GM18519 (cell line): Measurements from ENCODE around the gene C5.
"Not testable (repeated sequence)": the region's sequence is repeated elsewhere in the genome, so short reads cannot be mapped to it uniquely, and the experiment has no call there.

Source experiments
- ATAC-seq: cut with Tn5 transposase; IDR thresholded peaks from one replicate; pipeline ENCODE4 v1.9.1; 2021; ENCODE audit warnings: mild to moderate bottlenecking, moderate library complexity; ENCODE audit not compliant: unreplicated experiment, low FRiP score

C5 gene

DNA sequence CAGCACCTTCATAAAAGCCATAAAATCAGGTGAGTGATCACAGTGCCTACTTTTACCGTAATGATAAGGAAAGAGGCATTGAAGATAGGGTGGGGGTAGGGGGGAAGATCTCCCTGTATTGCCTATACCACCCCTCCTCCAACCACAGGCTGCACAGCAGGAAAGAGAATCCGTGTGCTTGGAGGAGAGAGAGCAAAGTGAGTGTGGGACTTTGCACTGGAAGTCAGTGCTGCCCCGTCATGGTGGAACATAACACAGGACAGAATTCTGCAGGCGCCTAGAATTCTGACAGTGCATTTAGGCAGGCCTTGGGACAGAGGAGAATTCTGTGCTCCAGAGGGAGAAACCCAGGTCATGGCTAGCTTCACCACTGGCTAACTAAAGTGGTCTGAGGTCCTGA, 3.5 kb upstream of the C5 start:
- no peak for ATAC-seq

DNA sequence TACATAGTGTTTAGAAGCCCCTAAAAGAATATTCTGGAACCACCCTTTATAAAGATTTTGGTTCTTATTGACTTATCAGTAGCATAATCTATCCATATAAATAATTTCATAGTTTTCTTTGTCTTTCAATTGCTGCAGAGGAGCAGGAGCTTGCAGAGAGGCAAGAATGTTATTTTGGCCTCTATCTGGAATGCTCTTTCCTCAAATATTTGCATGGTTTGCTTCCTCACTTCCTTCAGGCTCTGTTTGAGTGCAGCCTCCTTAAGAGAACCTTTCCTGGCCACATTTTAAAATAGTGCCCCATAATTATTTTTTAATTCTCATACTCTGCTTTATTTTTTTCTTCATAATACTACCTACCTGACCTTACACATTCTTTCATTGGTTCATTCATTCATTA, 1.5 kb downstream of the C5 start:
- ATAC-seq = no peak

- no peak for ATAC-seq
Measured at GRCh38 chr9:121048175-121048574, 1.9 kb downstream of the C5 start.

DNA sequence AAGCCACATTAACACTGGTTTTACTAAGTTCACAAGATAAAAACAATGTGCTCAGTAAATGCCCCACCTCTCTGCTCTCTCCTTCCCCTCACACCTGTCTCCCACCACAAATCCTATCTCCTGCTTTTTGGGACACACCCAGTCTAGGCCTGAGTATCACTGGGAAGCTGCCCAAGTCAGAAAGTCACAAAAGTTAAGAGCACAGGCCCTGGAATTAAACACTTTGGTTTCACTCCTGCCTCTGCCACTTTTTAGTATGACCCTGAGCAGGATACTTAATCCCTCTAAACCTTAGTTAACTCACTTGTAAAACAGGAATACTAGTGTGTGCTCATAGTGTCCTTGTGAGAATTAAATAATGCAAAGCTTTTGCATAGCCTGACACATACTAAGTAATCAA, 11.3 kb downstream of the C5 start:
- ATAC-seq = no peak

GRCh38 chr9:121038362-121038761, 11.7 kb downstream of the C5 start:
- no peak for ATAC-seq

- ATAC-seq = not testable (repeated sequence)
Measured at GRCh38 chr9:121035717-121036116, 14.4 kb downstream of the C5 start.

DNA sequence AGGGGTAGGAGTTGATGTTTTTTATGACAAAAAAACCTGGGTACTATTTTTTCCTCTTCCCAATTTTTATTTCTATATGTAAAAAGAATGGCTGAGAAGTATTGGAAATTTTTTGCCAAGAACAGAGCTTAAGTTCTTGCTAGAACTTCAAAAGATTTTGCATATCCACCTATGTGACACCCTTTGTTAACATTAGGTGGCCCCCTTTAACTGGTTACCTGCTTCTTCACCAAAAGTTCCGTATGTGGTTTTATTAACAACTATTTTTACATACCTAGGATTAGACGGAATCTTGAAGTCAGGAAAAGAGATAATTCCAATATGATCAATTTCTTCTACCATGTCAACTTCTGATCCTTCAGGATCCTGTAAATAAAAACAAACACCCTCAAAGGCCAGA, 15.5 kb downstream of the C5 start:
- no peak for ATAC-seq

GRCh38 chr9:121029469-121029868, 20.6 kb downstream of the C5 start:
- ATAC-seq = no peak

DNA sequence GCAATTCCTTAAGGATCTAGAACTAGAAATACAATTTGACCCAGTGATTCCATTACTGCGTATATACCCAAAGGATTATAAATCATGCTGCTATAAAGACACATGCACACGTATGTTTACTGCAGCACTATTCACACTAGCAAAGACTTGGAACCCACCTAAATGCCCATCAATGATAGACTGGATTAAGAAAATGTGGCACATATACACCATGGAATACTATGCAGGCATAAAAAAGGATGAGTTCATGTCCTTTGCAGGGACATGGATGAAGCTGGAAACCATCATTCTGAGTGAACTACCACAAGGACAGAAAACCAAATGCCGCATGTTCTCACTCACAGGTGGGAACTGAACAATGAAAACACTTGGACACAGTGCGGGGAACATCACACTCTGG, 21.8 kb downstream of the C5 start:
- ATAC-seq = not testable (repeated sequence)

DNA sequence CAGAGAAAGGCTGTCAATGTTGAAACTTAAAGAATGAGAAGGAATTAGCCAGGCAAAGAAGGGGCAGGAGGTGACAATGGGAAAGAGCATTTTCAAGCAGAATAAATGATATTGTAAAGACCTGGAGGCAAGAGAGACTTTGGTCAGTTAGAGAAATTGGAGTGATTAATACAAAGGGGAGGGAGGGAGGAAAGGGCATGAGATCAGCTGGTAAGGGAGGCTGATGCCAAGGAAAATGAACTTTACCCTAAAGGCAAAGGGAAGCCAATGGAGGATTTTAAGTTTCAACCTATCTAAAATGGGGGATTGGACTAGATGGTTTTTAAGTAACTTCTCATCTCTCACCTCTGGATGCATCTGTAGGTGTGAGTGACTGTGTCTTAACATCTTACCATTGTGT, 23.3 kb downstream of the C5 start:
- ATAC-seq = no peak

- no peak for ATAC-seq
Measured at GRCh38 chr9:121026260-121026691, 23.8 kb downstream of the C5 start.

DNA sequence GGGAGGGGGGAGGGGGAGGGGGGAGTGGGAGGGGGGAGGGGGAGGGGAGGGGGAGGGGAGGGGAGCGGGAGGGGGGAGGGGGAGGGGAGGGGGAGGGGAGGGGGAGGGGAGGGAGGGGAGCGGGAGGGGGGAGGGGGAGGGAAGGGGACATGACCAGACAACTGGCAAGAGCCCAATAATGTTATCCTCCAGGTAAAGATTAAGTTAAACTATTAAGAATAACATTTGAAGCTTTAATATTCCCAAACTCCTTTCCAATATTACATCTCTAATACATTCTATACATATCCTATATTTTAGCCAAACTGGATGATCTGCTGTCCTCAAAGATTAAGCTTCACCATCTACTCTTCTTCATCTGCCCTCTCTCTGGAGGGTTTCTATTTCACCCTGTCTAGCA, 25.8 kb downstream of the C5 start:
- no peak for ATAC-seq

DNA sequence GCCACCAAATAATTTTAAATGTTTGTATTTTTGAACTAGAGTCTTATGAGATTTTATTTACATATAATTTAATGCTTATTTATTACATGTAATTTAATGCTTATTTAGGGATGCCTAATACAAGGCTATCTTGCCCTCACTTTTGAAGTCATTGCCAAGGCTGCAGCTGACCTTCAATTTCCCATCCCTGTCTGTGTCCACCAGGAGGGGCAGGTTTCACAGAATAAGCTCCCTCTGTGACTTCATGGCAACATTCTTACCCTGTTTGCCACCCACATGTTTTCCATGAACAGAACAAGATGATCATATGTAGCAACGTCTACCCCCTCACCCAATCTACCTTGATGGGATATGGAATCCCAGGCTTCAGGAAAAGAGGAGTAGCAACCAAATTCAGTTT, 27.0 kb downstream of the C5 start:
- no peak for ATAC-seq

DNA sequence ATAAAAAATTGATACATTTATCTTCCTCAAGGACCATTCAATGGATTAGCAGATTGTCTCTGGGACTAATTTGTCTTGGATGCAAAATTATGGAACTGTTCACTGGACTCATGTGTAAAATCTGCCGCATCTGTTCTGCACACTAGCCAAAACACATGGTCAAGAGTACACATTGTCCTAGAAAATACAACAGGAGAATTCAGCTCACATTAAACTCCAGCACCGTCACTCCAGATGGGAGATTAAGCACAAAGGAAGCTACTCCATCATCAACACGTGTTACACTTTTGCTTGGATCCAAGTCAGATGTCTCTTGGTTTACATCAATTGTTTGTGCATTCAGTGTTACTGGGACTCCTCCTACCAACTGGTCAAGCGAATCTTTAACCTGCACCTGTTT, 28.8 kb downstream of the C5 start:
- ATAC-seq = no peak

- ATAC-seq = no peak
Measured at GRCh38 chr9:121019273-121019672, 30.8 kb downstream of the C5 start.

- no peak for ATAC-seq
Measured at GRCh38 chr9:121013911-121014310, 36.2 kb downstream of the C5 start.

DNA sequence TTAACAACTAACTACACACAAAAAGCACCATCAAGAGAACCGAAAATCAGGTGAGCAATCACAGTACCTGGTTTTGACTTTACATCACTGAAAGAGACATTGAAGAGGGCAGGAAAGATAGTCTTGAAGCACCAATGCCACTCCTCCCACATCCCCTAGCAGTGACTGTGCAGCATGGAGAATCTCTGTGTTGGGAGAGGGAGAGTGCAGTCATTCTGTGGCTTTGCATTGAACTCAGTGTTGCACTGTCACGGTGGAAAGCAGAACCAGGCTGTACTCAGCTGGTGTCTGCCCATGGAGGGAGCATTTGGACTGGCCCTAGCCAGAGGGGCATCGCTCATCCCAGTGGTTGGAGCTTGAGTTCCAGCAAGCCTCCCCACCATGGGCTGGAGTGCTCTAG, 40.4 kb downstream of the C5 start:
- ATAC-seq = no peak

DNA sequence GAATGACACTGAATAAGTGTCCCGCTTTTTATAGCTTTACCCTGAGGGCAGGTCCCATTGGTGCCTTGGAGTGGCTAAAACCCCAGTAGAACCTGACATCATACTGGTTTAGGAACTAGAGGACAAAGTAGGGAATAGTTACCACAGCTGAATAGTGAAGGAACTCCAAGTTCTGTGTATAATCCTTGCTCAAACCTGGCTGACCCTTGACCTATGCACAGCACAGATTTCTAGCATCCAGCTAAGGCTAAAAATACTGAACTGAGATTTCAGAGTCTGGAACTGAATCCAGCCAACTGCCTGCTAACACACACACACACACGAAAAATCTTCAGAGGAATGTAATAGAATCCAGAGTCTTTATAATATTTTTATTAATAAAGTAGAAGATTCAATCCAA, 50.8 kb downstream of the C5 start:
- ATAC-seq = no peak

DNA sequence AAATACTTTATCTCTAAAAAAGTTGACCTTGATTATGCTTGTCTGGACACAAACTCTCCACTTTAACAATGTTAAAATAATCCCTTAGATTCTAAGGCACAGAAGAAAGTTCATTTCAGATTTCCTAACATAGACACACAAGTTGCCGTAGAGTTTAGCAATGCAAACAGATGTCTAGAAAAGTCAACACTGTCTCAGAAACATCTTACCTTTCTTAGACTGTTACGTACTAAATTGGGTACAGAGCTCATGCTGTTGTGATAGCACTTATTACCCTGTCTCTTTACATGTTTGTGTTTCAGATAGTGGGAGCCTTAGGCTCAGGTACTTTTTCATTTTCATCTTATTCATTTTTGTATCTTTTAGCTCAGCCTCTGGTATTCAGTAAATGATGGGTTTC, 52.0 kb downstream of the C5 start:
- no peak for ATAC-seq

- ATAC-seq = no peak
Measured at GRCh38 chr9:120997502-120997901, 52.6 kb downstream of the C5 start.

GRCh38 chr9:120996409-120996808, 53.7 kb downstream of the C5 start:
- ATAC-seq = no peak

- ATAC-seq = no peak
Measured at GRCh38 chr9:120989065-120989464, 61.0 kb downstream of the C5 start.

DNA sequence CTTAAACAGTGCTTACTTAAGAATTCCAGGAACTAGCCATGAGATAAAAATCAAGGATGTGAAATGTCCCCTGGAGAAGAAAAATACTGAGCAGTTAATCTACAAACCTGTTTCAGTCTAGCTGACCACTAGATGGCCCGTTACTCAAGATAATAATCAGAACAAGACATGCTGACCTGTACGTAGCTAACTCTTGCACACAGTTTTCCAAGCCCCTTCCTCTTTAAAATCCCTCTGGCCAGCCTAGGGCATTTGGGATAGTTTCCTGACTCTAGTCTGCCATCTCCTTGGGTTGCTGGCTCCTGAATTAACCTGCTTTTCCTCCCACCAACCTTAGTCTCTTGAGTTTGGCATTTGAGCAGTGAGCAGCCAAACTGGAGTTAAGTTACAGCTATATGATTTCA, 64.3 kb downstream of the C5 start:
- no peak for ATAC-seq
